Measurements from ENCODE around the gene VARS1. TPM values are rescaled to one million over a fixed set of nuclear protein-coding genes. Genes with fewer than 3 reads are reported as not detected.

The VARS1 gene
- total and polyA plus RNA-seq, 9 donors, result 21.9 to 63.0 (median 47.1) TPM

Other genes with a start within 250 kb of the VARS1 start
Only the 30 nearest of the 42 such genes appear.
- 51.3 TPM for gene PRRC2A, start 175.0 kb downstream of the VARS1 start, total RNA-seq
- gene PRRC2A, start 175.0 kb downstream of the VARS1 start, polyA plus RNA-seq (ENCODE audit: insufficient read depth in 1 of 8, insufficient read length in 8 of 8, low replicate concordance in 1 of 8), result 100 to 1,000 TPM; 124 to 175 (median 153) TPM
- 150 TPM for gene BAG6, start 143.1 kb downstream of the VARS1 start, total RNA-seq
- gene BAG6, start 143.1 kb downstream of the VARS1 start, polyA plus RNA-seq (ENCODE audit: insufficient read depth in 1 of 8, insufficient read length in 8 of 8, low replicate concordance in 1 of 8), result 100 to 1,000 TPM; 170 to 229 (median 214) TPM
- 2.6 TPM for gene APOM, start 139.9 kb downstream of the VARS1 start, total RNA-seq
- gene APOM, start 139.9 kb downstream of the VARS1 start, polyA plus RNA-seq (ENCODE audit: insufficient read depth in 1 of 8, insufficient read length in 8 of 8, low replicate concordance in 1 of 8), result 1 to 10 TPM; 3.5 to 8.5 (median 4.1) TPM
- gene C6orf47, start 135.0 kb downstream of the VARS1 start, total RNA-seq, result 17.1 TPM
- 10 to 100 TPM; 13.7 to 18.9 (median 14.7) TPM for gene C6orf47, start 135.0 kb downstream of the VARS1 start, polyA plus RNA-seq (ENCODE audit: insufficient read depth in 1 of 8, insufficient read length in 8 of 8, low replicate concordance in 1 of 8)
- gene GPANK1, start 130.8 kb downstream of the VARS1 start, total RNA-seq, result 9.8 TPM
- 10 to 100 TPM; 13.8 to 19.0 (median 15.7) TPM for gene GPANK1, start 130.8 kb downstream of the VARS1 start, polyA plus RNA-seq (ENCODE audit: insufficient read depth in 1 of 8, insufficient read length in 8 of 8, low replicate concordance in 1 of 8)
- 107 TPM for gene CSNK2B, start 129.7 kb downstream of the VARS1 start, total RNA-seq
- gene CSNK2B, start 129.7 kb downstream of the VARS1 start, polyA plus RNA-seq (ENCODE audit: insufficient read depth in 1 of 8, insufficient read length in 8 of 8, low replicate concordance in 1 of 8), result 100 to 1,000 TPM; 127 to 175 (median 140) TPM
- 4.9 TPM for gene LY6G5B, start 125.8 kb downstream of the VARS1 start, total RNA-seq
- 10 to 100 TPM in 5 of 8 donors, 1 to 10 TPM in 3; 5.8 to 16.7 (median 12.8) TPM for gene LY6G5B, start 125.8 kb downstream of the VARS1 start, polyA plus RNA-seq (ENCODE audit: insufficient read depth in 1 of 8, insufficient read length in 8 of 8, low replicate concordance in 1 of 8)
- 0.80 TPM for gene LY6G5C, start 114.7 kb downstream of the VARS1 start, total RNA-seq
- 1 to 10 TPM in 7 of 8 donors, under 1 TPM in 1; 0.70 to 3.9 (median 2.2) TPM for gene LY6G5C, start 114.7 kb downstream of the VARS1 start, polyA plus RNA-seq (ENCODE audit: insufficient read depth in 1 of 8, insufficient read length in 8 of 8, low replicate concordance in 1 of 8)
- gene ABHD16A, start 92.4 kb downstream of the VARS1 start, total RNA-seq, result 50.8 TPM
- 10 to 100 TPM; 42.0 to 55.8 (median 44.9) TPM for gene ABHD16A, start 92.4 kb downstream of the VARS1 start, polyA plus RNA-seq (ENCODE audit: insufficient read depth in 1 of 8, insufficient read length in 8 of 8, low replicate concordance in 1 of 8)
- gene LY6G6F, start 88.9 kb downstream of the VARS1 start, total RNA-seq, result not detected
- gene LY6G6F, start 88.9 kb downstream of the VARS1 start, polyA plus RNA-seq (ENCODE audit: insufficient read depth in 1 of 8, insufficient read length in 8 of 8, low replicate concordance in 1 of 8), result not detected
- 0.58 TPM for gene LY6G6D, start 80.4 kb downstream of the VARS1 start, total RNA-seq
- 1 to 10 TPM in 1 of 8 donors, under 1 TPM in 4, not detected in 3; 0.31 to 1.7 (median 0.75) TPM for gene LY6G6D, start 80.4 kb downstream of the VARS1 start, polyA plus RNA-seq (ENCODE audit: insufficient read depth in 1 of 8, insufficient read length in 8 of 8, low replicate concordance in 1 of 8)
- 0.09 TPM for gene LY6G6C, start 74.0 kb downstream of the VARS1 start, total RNA-seq
- gene LY6G6C, start 74.0 kb downstream of the VARS1 start, polyA plus RNA-seq (ENCODE audit: insufficient read depth in 1 of 8, insufficient read length in 8 of 8, low replicate concordance in 1 of 8), result 1 to 10 TPM in 1 of 8 donors, under 1 TPM in 6, not detected in 1; 0.15 to 1.2 (median 0.37) TPM
- gene MPIG6B, start 72.4 kb downstream of the VARS1 start, total RNA-seq, result 0.09 TPM
- gene MPIG6B, start 72.4 kb downstream of the VARS1 start, polyA plus RNA-seq (ENCODE audit: insufficient read depth in 1 of 8, insufficient read length in 8 of 8, low replicate concordance in 1 of 8), result 1 to 10 TPM in 1 of 8 donors, under 1 TPM in 7; 0.44 to 1.2 (median 0.74) TPM
- gene DDAH2, start 66.5 kb downstream of the VARS1 start, total RNA-seq, result 101 TPM
- gene DDAH2, start 66.5 kb downstream of the VARS1 start, polyA plus RNA-seq (ENCODE audit: insufficient read depth in 1 of 8, insufficient read length in 8 of 8, low replicate concordance in 1 of 8), result 100 to 1,000 TPM; 111 to 147 (median 135) TPM
- 219 TPM for gene CLIC1, start 59.2 kb downstream of the VARS1 start, total RNA-seq
- 100 to 1,000 TPM; 117 to 177 (median 152) TPM for gene CLIC1, start 59.2 kb downstream of the VARS1 start, polyA plus RNA-seq (ENCODE audit: insufficient read depth in 1 of 8, insufficient read length in 8 of 8, low replicate concordance in 1 of 8)
- 9.1 TPM for gene MSH5, start 55.7 kb downstream of the VARS1 start, total RNA-seq
- gene MSH5, start 55.7 kb downstream of the VARS1 start, polyA plus RNA-seq (ENCODE audit: insufficient read depth in 1 of 8, insufficient read length in 8 of 8, low replicate concordance in 1 of 8), result 10 to 100 TPM in 6 of 8 donors, 1 to 10 TPM in 2; 5.3 to 20.8 (median 11.5) TPM
- 2.7 TPM for gene SAPCD1, start 33.1 kb downstream of the VARS1 start, total RNA-seq
- gene SAPCD1, start 33.1 kb downstream of the VARS1 start, polyA plus RNA-seq (ENCODE audit: insufficient read depth in 1 of 8, insufficient read length in 8 of 8, low replicate concordance in 1 of 8), result 1 to 10 TPM; 1.4 to 6.3 (median 2.9) TPM
- 1.2 TPM for gene VWA7, start 18.4 kb downstream of the VARS1 start, total RNA-seq
- gene VWA7, start 18.4 kb downstream of the VARS1 start, polyA plus RNA-seq (ENCODE audit: insufficient read depth in 1 of 8, insufficient read length in 8 of 8, low replicate concordance in 1 of 8), result 1 to 10 TPM in 7 of 8 donors, under 1 TPM in 1; 0.71 to 2.1 (median 1.6) TPM
- gene LSM2, start 11.2 kb upstream of the VARS1 start, total RNA-seq, result 42.0 TPM
- 10 to 100 TPM; 41.3 to 64.3 (median 56.8) TPM for gene LSM2, start 11.2 kb upstream of the VARS1 start, polyA plus RNA-seq (ENCODE audit: insufficient read depth in 1 of 8, insufficient read length in 8 of 8, low replicate concordance in 1 of 8)
- gene HSPA1L, start 19.5 kb upstream of the VARS1 start, total RNA-seq, result 2.3 TPM
- gene HSPA1L, start 19.5 kb upstream of the VARS1 start, polyA plus RNA-seq (ENCODE audit: insufficient read depth in 1 of 8, insufficient read length in 8 of 8, low replicate concordance in 1 of 8), result 1 to 10 TPM; 2.9 to 4.1 (median 3.6) TPM
- 76.7 TPM for gene HSPA1A, start 19.8 kb upstream of the VARS1 start, total RNA-seq
- 10 to 100 TPM; 57.3 to 94.7 (median 82.0) TPM for gene HSPA1A, start 19.8 kb upstream of the VARS1 start, polyA plus RNA-seq (ENCODE audit: insufficient read depth in 1 of 8, insufficient read length in 8 of 8, low replicate concordance in 1 of 8)
- 56.2 TPM for gene HSPA1B, start 32.0 kb upstream of the VARS1 start, total RNA-seq
- gene HSPA1B, start 32.0 kb upstream of the VARS1 start, polyA plus RNA-seq (ENCODE audit: insufficient read depth in 1 of 8, insufficient read length in 8 of 8, low replicate concordance in 1 of 8), result 100 to 1,000 TPM in 1 of 8 donors, 10 to 100 TPM in 7; 42.7 to 101 (median 63.5) TPM
- 27.1 TPM for gene NEU1, start 67.1 kb upstream of the VARS1 start, total RNA-seq
- 10 to 100 TPM; 14.5 to 24.5 (median 18.1) TPM for gene NEU1, start 67.1 kb upstream of the VARS1 start, polyA plus RNA-seq (ENCODE audit: insufficient read depth in 1 of 8, insufficient read length in 8 of 8, low replicate concordance in 1 of 8)
- 0.18 TPM for gene SLC44A4, start 83.2 kb upstream of the VARS1 start, total RNA-seq
- gene SLC44A4, start 83.2 kb upstream of the VARS1 start, polyA plus RNA-seq (ENCODE audit: insufficient read depth in 1 of 8, insufficient read length in 8 of 8, low replicate concordance in 1 of 8), result 1 to 10 TPM in 2 of 8 donors, under 1 TPM in 6; 0.12 to 8.9 (median 0.37) TPM
- 28.3 TPM for gene EHMT2, start 101.9 kb upstream of the VARS1 start, total RNA-seq
- gene EHMT2, start 101.9 kb upstream of the VARS1 start, polyA plus RNA-seq (ENCODE audit: insufficient read depth in 1 of 8, insufficient read length in 8 of 8, low replicate concordance in 1 of 8), result 10 to 100 TPM; 30.7 to 43.8 (median 33.8) TPM
- gene ZBTB12, start 106.3 kb upstream of the VARS1 start, total RNA-seq, result 2.7 TPM
- 10 to 100 TPM in 7 of 8 donors, 1 to 10 TPM in 1; 9.2 to 15.3 (median 14.0) TPM for gene ZBTB12, start 106.3 kb upstream of the VARS1 start, polyA plus RNA-seq (ENCODE audit: insufficient read depth in 1 of 8, insufficient read length in 8 of 8, low replicate concordance in 1 of 8)
- 3.7 TPM for gene C2, start 132.0 kb upstream of the VARS1 start, total RNA-seq
- 1 to 10 TPM; 3.3 to 9.5 (median 5.0) TPM for gene C2, start 132.0 kb upstream of the VARS1 start, polyA plus RNA-seq (ENCODE audit: insufficient read depth in 1 of 8, insufficient read length in 8 of 8, low replicate concordance in 1 of 8)
- gene CFB, start 150.3 kb upstream of the VARS1 start, total RNA-seq, result 1.6 TPM
- 1 to 10 TPM; 1.0 to 4.8 (median 2.0) TPM for gene CFB, start 150.3 kb upstream of the VARS1 start, polyA plus RNA-seq (ENCODE audit: insufficient read depth in 1 of 8, insufficient read length in 8 of 8, low replicate concordance in 1 of 8)
- 48.9 TPM for gene NELFE, start 163.2 kb upstream of the VARS1 start, total RNA-seq
- 10 to 100 TPM; 64.7 to 72.6 (median 69.2) TPM for gene NELFE, start 163.2 kb upstream of the VARS1 start, polyA plus RNA-seq (ENCODE audit: insufficient read depth in 1 of 8, insufficient read length in 8 of 8, low replicate concordance in 1 of 8)
- gene SKIC2, start 163.4 kb upstream of the VARS1 start, total RNA-seq, result 21.8 TPM
- 10 to 100 TPM; 27.0 to 34.1 (median 30.8) TPM for gene SKIC2, start 163.4 kb upstream of the VARS1 start, polyA plus RNA-seq (ENCODE audit: insufficient read depth in 1 of 8, insufficient read length in 8 of 8, low replicate concordance in 1 of 8)